Smooth muscle cell of the brain vasculature (primary cell): ENCODE data around the gene SH3GL3.
A peak's percentile ranks its signal among the peaks of the same experiment; 100 is the strongest.

Source experiments
- DNase-seq: peaks from one replicate; pipeline ENCODE4 v3.0.0-alpha.2; 2012; ENCODE audit warnings: low read depth, low spot score

Gene SH3GL3

DNA sequence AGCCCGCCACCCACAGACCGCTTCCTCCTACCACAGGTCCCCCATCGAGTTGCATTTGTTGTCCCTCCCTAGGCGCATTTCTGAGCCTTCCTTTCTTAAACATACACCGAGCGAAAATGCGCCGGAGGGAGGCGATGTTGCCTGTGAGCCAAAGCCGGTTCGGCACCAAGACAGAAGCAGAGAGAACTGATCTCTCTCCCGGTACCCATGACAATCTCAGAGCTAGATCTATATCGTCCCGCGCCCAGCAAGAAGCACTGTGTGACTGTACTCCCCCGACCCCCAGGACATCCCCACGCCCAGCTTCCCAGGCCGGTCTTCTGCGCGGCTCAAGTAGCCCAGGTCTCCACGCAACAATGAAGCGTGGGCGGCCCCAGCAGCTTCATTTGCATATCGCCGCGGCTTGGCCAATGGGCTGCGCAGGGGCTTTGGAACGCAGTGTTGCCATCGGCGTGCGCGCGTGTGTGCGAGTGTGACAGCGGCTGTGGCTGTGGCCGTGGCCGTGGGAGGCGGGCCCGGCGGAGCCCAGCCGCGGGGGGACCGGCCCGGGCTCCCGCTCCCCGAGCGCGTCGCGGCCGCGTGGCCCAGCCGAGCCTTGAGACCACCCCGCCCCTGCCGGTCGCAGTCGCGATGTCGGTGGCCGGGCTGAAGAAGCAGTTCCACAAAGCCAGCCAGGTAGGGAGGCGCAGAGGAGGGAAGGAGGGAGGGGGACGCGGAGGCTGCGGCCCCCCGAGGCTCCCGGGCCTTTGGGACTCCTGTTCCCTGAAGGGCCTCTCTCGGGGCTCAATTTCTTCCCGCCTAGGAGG, at the start of gene SH3GL3:
SH3GL3 (plus strand) TSS at position 438 of the 806 bp plus-strand sequence; CDS start at position 631, 193 bp downstream.
- peak; percentile 15 for DNase-seq

- DNase-seq: no peak
Observed at GRCh38 chr15:83398626-83399025, 48.5 kb upstream of the SH3GL3 start.

DNA sequence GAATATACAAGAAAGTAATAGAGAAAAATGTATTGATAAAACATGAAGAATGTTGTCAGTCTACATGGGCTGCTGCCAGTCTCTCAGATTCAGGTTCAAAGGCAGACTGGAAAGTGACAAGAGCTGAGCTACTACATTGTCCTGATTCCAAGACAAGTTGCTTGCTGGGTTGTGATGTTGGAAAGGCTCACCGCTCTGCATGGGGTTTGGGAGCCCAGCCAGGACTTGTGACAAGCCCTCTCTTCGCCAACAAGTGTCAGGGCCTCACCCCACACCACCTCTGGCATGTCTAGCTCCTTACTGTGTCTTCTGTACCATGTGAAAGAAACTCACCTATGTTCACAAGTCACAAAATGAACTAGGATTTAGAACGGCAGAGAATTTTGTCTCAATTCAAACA, 43.0 kb upstream of the SH3GL3 start:
- no peak for DNase-seq

DNA sequence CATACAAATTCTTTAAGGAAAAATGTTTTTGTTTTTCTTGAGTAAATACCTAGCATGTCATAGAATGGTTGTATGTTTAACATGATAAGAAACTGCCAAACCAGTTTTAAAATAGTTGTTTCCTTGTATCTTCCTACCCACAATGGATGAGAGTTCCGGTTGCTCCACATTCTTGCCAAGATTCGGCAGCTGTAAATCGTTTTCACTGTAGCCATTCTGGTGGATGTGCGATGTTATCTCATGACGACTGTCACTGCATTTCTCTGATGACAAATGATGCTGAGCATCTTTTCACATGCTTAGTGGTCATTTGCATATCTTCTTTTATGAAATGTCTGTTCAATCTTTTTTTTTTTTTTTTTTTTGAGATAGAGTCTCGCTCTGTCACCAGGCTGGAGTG, 36.6 kb upstream of the SH3GL3 start:
- DNase-seq: no peak

DNA sequence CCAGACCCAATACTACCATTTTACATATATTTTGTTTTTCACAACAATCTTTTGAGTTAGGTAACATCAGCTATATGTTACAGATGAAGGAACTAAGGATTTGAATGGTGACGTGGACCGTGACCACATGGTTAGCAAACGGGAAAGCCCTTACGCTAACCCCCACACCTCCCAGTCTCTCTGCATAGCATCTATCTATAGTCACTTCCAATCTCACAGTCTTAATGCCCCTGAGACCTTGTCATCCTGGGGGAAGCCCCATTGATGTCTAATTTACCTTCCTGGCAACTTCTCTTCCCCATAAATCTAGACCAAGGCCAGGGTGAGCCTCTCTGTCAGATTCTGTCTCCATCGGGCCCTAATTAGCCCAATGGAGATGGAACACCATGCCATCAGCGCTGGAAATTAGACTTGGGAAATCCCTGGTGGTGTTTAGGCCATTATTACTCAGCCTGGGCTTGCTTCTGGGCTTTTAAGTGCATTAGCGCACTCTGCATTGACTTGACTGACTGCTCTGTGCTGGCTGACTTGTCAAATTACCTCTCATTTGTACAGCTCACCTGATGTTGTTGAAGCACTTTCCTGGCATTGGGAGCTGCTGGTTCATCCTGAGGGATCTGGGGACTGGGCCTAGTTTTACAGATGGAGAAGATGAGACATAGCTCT, 34.0 kb upstream of the SH3GL3 start:
- DNase-seq: no peak

GRCh38 chr15:83422081-83422480, 25.1 kb upstream of the SH3GL3 start:
- no peak for DNase-seq

- DNase-seq: no peak
Observed at GRCh38 chr15:83422541-83422940, 24.6 kb upstream of the SH3GL3 start.

GRCh38 chr15:83424101-83424500, 23.0 kb upstream of the SH3GL3 start:
- no peak for DNase-seq

- no peak for DNase-seq
Observed at GRCh38 chr15:83430441-83430840, 16.7 kb upstream of the SH3GL3 start.

DNA sequence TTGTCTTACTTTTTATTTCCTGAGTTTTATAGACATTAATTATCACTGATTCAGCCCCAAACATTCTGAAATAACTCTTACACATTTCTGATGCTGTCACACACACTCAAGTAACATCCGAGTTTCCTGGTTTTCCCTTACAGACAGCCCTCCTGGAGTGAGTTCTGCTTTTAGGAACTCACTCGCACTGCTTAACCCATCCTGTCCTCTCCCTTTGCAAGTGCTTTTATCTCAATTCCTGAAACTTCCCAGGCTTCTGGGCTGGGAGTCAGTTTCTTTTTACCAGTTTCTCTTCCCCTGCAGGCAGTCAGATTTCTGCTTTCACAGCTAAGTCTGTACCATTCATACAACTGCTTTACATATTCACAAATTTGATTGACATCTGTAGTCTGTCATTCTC, 15.6 kb upstream of the SH3GL3 start:
- DNase-seq: no peak

GRCh38 chr15:83435202-83435601, 11.9 kb upstream of the SH3GL3 start:
- DNase-seq: no peak

DNA sequence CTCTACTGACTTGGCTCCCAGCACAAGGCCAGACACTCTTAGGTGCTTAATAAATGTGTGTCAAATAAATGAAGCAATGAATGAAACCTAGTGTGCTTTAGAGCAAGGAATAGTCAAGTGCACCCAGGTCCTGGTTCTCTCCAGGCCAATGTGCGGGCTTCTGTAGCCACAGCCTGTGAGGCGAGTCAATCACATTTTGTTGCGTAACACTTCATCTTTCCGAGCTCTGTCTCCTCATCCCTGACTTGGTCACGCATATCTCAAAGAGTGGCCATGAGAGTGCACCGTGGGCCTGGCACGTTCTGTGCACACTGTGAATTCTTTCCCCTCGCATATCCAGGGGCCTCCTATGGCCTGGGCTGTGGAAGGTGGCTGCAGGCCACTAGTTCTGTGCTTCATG, 11.4 kb upstream of the SH3GL3 start:
- DNase-seq: no peak

DNA sequence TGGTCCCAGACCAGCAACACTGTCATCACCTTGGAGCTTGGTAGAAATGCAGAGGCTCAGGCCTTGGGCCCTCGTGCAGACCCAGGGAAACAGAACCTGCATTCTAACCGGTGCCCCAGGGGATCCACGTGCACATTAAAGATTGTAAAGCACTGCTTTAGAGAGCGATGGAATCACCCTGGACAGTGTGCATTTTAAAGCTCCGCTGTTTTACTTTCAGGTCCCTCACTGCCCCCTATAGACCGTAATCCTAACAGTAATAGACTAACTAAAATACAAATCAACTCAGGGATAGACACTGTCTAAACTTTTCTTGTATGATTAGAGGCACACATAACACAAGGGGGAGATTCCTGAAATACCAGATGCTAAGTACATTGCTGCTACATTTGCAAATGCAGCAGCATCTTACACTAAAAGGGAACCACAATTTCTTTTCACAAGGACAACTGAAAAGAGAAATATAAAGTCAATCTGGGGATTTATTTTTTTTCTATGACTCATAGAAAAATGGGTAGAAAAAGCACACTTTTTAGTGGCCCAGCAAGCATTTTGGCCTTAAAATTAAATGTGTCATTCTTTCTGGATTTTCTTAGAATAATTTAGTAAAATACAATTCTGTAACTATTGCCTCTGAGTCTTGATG, 10.5 kb upstream of the SH3GL3 start:
- DNase-seq: peak; percentile 10

DNA sequence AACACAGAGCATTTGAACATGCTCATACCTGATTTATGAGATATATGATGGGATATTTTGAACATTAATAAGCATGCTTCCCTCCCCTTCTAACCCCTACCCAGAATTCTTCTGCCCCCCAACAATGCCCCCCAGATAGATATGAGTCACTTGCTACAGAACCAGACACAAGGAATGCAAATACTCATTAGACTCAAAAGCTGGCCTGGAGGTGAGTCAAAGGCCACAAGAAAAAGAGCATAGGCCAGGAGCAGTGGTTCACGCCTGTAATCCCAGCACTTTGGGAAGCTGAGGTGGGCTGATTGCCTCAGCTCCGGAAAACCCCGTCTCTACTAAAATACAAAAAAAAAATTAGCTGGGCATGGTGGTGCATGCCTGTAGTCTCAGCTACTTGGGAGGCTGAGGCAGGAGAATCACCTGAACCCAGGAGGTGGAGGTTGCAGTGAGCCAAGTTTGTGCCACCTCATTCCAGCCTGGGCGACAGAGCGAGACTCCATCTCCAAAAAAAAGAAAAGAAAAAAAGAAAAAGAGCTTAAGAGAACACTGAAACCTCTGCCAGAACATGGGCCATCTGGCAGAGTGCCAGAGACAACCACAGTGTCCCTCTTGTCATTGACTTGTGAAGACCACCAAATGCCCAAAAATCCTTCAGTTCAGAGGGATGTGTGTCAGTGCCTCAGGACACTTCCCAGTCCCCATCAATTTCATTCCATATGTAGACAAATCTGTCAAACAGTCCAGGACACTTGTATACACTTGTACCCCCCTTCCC, 3.9 kb upstream of the SH3GL3 start:
- no peak for DNase-seq

DNA sequence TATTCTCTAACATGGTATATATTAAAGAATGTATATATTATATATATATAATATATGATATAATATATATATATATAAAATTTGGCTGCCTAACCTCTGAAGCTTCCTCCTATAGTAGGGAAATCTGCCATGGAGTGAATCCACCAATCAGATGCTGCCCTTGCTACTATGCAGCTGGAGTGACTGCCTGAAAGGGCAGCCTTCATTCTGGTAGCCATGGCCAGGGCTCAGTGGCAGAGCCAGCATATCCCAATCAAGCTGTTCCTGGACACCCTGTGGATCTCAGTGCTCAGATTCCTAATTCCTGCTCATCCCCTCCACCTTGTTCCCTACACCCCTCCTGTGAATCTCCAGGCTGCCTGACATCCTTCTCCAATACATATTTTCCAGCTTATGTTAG, 2.2 kb upstream of the SH3GL3 start:
- DNase-seq: no peak

- DNase-seq: no peak
Observed at GRCh38 chr15:83445643-83446042, 1.5 kb upstream of the SH3GL3 start.

GRCh38 chr15:83446417-83446816, 724 bp upstream of the SH3GL3 start:
- no peak for DNase-seq

DNA sequence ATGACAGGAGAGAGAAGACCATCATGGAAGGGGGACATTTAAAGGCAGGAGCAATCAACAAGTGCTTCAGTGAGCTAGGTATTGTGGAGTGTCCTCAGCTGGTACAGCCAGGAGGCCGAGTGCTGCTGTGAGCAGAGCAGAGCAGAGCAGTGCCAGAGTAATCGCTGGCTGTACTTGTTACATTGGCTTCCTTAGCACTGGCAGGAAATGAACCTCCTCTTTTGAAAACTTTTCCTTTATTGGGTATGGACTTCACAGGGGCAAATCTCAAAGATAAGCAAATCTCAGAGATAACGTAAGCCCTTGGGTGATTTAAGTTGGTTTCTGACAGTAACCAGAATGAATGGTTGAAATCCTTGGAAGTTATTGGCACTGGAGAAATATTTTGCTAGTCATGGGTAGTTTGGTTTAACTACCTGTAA, 2.1 kb downstream of the SH3GL3 start:
- DNase-seq: no peak

DNA sequence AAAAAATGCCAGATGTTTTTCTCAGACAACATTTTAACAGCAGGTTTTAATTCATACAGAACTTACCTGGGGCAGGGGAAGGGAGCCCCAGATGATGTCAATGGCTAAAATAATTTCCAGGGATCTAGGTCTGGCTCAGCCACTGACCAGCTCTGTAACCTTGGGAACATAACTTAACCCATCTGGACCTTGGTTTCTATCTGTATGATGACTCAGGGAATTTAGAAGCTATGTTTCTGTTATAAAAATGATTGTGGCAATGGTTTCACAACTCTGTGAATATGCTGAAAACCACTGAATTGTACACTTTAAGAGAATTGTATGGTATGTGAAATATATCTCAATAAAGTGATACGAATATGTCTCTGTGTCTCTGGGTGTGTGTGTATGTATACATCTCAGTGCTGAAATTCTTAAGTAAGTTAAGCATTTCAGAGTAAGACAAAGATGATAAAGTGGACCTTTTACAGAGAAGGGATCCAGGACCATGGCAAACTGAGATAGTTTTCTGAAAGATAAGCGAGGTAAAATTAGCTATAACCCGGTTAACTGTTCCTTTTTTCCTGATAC, 2.9 kb downstream of the SH3GL3 start:
- no peak for DNase-seq

GRCh38 chr15:83457149-83457548, 10.0 kb downstream of the SH3GL3 start:
- DNase-seq: no peak

DNA sequence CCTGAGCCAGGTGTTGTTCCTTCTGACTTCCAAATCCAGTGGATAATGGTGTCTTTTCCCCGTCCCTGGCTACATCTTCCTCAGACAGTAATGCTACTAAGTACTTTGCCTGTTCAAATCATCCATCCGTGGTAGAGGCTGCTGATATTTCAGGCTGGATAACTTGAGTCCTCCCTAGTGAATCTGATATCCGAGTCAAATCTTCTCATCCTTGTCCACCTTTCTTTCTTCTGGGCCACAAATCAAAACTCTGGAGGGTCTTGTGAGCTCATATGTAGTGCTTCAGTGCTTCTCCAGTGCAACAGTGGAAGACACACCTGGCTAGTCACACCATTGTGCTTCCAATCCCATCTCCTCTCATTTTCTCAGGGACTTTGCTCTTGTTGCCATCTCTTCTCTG, 11.2 kb downstream of the SH3GL3 start:
- DNase-seq: no peak

- DNase-seq: no peak
Observed at GRCh38 chr15:83462026-83462425, 14.9 kb downstream of the SH3GL3 start.
